GM18508 (cell line): ENCODE measurements around the gene ZNF691.

Experiments
- ATAC-seq: cut with Tn5 transposase; IDR thresholded peaks from one replicate; pipeline ENCODE4 v1.9.1; 2021; ENCODE audit warnings: moderate number of reproducible peaks; ENCODE audit not compliant: insufficient read depth, unreplicated experiment

Gene ZNF691

DNA sequence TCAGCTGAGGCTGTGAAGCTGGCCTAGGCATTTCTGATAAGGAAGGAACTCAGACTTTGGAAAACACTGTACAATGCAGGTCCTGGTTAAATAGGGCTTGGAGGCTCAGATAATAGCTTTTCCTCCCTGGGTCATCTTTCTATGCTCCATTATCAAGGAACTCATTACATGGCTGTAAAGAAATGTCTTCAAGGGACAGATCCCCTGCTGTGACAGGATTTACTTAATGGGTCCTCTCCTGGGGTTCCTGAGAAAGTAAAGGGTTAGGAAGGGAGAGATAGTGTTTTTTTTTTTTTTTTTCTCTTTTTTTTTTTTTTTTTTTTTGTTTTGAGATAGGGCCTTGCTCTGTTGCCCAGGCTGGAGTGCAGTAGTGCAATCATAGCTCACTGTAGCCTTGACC lies 15.1 kb upstream of the ZNF691 start:
- ATAC-seq: no peak

DNA sequence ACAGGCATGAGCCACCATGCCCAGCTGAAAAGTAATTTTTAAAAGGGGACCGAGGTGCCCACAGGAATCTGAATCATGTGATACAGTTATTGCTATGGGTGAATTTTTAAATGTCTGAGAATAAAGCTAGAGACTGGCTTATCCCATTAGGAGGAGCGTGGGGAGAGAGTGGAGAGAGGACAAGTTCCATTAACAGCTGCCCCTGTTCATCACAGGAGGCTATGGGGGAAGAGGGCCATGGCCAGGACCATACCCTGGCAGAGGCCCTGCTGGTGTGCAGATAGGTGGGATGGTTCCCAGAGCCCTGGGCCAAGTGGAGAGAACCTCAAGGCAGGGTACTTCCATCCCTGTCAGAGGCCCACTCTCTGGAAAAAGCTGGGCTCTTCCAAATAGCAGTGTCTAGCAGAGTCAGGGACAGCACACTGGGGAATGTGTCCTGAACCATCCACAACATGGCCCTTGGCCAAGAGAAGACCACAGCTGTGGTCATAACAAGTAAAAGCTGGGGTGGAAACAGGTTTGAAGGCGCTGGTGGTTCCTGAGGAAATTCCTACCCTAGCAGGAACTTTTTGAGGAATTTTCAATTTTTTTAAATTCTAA lies 13.7 kb upstream of the ZNF691 start:
- ATAC-seq: no peak

DNA sequence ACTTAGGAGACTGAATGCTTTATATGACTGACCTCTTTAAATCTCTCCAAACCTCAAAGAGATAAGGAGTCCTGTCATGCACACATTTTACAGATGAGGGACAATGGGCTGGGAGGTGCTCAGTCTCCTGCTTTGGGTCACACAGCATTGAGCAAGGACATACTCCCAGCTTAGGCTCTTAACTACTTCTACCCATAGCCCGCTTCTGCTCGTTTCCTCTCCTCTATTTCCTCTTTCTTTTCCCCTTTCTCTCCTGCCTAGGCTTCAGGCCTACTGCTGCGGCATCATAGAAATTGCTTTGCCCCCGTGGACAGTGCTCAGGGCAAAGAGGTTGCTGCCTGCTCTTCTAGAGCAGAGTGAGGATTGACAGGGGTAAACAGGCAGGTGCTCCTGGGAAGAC lies 12.4 kb upstream of the ZNF691 start:
- no peak for ATAC-seq

DNA sequence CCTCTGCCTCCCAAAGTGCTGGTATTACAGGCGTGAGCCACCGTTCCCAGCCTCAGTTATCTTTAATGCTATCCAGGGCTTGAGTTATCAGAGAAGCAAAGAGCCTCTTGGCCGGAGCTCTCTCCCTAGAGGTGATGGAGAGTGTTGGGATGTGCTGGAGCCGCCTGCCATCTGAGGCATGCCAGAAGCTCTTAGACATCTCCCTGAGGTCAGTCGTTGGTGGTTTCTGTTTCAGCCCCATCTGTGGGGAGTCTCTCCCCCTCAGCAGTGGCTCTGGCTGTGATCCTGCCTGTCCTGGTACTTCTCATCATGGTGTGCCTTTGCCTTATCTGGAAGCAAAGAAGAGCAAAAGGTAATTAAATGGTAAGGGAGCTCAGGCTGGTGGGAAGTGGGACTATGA lies 11.6 kb upstream of the ZNF691 start:
- ATAC-seq: no peak

DNA sequence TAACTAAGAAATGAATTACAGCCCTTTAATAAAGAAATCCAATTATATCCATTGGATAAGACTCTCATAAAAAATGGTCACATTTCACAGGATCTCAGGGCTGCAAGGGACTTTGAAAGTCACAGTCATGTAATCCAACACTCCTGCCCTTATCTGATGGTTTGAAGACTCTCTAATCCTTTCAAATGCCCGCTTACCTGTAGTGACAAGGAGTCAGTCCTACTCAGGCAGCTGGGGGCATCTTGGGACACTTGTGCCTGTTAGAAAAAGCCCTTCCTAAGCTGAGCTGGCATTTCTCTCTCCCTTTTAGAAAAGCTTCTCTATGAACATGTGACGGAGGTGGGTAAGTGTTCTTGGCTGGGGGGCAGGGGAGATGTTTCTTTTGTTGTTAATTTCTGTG lies 11.0 kb upstream of the ZNF691 start:
- no peak for ATAC-seq

DNA sequence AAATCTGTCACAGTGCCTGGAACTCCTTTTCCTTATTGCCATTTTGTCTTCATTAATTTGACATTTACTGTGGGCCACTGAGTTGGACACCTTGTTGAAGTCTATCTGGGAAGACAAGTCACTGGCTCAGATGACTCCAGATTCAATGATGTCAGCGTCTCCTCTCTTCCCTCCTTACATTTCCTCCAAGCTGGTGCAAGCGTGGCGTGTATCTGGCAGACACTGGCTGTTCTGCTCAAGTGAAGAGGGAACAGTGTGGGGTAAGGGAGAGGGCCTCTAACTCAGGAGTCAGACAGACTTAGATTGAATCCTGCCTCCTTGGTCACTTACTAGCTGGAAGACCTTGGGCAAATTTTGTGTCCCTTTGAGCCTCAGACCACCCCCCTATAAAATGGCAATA lies 8.7 kb upstream of the ZNF691 start:
- no peak for ATAC-seq

DNA sequence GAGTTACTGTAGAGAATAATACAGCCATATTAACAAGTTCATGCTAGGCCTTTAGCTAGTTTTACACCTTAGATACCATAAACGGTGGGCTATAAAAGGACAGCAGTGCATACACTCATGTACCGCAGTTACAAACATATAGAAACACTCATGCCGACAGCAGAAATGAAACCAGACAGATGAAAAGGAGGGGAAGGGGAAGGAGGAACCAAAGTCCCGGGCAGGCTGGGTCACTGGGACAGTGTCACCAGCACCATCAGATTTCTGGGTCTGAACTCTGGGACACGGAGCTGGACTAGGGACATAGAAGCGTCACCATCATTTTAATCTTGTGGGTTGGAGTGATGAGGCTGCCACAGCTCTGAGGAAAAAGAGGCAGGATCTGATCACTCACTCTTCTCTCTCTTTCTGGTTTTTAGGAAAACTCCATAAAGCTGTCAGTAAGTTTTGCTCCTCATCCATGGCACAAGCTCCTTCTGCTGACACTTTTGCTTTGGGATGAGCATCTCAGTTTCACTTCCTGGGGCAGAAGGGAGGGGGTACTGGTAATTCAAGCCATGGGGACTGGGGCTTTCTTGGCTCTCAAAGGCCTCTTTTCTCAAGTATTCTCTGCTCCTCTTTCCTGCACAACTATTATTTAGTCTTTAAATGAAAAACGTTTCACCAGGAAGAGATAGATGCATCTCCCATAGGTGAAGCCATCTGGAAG lies 7.8 kb upstream of the ZNF691 start:
- ATAC-seq: no peak

DNA sequence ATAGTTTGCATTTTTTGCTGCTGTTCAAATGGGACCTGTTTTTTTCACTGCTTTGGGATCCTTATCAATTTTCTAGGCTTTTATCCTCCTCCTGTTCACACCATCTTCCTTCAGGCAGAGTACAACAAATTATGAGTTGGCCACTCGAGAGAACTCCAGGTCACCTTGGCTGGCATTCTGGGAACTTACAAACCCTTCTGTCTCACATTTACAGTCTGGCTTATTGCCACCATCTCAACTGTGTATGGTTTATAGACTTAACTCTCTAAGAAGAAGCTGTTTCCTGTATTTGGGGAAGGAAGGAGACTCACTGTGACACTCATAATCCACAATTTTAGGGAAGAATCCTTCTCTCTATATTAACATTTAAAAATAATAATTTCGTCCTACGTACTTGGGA lies 5.4 kb upstream of the ZNF691 start:
- ATAC-seq: no peak

DNA sequence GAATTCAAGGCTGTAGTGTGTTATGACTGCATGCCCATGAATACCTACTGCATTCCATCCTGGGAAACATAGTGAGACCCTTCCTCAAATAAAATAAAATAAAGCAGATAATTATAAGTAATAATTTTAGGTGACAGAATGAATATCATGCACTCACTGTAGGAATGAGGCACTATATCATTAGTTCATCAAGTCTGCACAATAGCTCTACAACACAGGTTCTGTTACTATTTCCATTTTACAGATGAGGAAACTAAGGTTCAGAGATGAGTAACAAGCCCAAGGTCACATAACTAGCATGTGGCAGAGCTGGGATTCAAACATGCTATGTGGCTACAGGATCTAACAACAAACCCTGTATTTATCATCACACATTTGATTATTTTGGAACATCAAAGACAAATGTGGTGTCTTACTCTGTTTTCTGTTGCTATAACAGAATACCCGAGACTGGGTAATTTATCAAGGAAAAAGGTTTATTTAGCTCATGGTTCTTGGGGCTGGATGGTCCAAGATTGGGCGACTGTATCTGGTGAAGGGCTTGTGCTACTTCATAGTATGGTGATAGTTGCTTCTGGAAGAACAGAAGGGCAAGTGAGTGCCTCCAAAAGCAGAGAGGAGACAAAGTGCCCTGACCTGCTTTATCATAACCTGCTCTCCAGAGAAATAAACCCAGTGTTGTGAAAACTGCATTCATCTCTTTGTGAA lies 4.8 kb upstream of the ZNF691 start:
- no peak for ATAC-seq

DNA sequence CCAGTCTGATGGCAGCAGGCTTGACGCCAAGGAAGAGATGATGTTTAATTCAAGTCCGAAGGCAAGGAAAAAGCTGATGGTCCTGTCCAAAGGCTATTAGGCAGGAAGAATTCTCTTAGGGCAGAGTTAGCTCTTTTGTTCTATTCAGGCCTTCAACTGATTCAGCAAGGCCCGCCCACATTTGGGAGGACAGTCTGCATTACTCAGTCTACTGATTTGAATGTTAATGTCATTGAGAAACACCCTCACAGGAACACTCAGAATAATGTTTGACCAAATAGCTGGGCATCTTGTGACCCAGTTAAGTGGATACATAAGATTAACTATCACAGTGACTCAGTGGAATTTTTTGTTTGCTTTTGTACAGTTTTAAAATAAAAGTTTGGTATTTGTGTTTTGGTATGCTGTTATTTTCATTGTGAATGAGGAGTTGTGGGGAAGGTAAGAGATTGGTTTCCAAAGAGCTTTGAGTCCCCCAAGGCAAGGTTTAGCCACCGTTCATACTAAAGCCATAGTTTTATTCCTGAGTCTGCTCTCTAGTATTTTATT lies 1.7 kb upstream of the ZNF691 start:
- no peak for ATAC-seq

DNA sequence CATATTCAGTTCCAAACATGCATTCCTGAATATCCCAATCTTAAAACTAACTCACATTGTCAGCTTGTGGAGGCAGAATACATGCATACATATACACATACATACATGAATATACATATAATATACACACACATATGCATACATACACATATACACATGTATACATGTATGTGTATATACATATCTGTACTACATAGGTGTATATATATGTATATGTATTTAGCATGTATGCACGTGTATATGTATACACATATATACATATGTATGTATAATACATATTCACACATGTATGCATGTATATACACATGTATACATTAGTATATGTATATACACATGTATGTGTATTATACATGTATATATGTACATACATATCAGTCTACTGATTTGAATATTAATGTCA lies 1.2 kb upstream of the ZNF691 start:
- ATAC-seq: no peak

DNA sequence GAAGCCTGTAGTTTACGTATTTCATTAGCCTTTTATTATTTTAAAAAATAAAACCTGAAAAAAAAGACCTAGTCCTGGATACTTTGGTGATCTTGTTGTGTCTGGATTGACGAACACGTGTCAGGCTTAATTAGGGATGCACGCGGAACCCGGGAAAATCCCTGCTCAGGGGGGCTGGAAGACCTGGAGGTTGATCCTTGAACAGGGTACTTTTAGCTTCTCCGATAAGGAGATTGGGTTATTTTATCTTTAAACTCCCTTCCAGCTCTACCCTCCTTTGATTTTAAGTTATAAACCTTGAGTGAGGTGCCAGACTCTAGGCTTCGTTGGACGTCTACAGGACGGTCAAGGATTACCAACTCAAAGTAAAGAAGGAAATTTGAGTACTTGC lies 552 bp upstream of the ZNF691 start:
- ATAC-seq: no peak

DNA sequence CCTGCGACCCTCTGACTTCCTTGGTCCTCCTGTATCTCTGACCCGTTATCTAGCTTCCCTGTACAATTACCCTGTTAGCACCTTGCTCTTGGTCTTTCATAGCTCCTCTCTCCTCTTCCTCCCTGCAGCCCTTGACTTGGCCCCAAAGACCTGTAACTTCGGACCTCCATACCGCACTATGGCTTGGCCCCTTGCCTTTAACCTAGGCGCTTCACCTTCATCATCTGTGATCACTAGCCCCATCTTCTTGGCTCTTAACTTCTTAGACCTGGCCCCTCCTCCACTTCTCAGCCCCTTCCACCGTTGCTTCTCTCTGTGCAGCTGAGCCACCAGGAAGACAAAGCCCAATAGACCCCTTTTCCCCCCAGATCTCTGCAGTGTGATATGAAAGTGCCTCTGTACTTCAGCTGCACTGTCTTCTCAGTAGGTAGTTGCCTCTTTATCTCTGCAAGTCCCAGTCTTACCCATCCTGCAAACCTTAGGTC lies 740 bp downstream of the ZNF691 start:
- ATAC-seq: no peak

DNA sequence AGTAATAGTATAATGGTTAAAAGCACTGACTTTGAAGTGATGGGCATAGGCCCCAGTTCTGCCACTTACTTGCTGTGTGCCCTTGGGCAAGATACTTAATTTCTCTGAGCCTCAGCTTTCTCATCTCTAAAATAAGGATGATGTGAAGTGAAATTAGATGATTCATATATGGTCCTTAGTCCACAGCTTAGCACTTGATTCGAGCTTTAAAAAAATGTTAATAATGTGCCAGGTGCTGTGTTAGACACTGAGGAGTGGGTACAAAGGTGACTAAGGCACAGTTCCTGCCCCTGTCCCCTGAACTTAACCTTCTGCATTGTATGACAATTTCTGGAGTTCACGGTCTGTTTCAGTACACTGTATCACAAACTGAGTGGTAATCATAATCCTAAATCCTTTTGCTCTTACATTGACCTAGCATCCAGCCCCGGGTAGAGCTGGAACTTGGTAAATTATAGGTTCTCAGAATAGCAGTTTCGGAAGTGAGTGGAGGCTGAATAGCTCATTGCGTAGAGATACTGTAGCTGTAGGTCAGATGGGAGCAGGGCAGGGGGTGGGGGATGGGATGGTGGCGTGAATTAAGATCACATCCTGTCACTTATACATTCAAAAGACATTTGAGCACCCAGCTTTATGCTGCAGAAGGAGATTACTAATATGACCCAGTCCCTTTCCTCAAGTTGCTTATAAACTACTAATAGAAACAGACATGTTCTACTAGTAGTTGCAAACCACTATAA lies 1.5 kb downstream of the ZNF691 start:
- no peak for ATAC-seq

DNA sequence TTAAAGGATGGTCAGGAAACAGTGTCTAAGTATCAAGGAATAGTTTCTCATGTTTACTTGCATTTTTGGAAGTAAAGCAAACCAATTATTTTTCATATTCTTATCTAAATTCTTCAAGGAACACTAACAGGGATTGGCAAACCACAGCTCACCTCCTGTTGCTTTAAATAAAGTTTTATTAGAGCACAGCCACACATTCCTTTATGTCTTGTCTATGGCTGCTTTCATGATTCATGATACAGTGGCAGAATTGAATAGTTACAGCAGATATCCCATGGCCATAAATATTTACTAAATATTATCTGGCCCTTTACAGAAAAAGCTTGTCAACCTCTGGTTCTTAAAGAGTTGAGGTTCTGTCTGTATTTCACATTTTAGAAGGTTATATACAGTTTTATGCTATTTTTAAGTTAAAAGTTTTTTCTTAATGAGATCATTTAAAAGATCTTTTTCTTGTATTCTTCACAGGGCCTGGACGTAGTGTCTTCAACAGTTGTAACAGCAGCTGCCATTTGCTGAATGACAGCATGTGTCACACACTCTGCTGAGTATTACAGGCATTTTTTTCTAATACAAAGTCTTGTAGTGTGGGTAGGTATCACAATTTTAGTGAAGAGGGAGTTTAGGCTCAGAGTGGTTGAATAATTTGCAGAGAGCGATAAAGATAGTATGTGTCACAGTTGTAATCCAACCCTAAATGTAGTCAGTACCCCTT lies 2.6 kb downstream of the ZNF691 start:
- no peak for ATAC-seq

DNA sequence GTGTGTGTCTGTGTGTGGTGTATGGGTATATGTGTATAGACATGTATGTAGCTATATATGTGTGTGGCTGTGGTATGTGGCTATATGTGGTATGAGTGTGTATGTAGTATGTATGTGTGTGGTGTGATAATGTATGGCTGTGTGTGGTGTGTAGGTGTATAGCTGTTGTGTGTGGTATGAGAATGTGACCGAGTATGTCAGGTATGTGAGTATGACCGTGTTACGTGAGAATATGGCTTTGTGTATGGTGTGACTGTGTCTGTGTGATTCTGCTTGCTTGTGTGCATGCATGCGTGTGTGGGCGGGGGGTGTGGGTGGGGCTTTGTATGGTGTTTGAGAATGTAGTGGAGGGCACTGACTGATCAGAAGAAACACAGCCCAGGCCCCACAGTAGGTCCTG lies 3.5 kb downstream of the ZNF691 start:
- ATAC-seq: no peak

DNA sequence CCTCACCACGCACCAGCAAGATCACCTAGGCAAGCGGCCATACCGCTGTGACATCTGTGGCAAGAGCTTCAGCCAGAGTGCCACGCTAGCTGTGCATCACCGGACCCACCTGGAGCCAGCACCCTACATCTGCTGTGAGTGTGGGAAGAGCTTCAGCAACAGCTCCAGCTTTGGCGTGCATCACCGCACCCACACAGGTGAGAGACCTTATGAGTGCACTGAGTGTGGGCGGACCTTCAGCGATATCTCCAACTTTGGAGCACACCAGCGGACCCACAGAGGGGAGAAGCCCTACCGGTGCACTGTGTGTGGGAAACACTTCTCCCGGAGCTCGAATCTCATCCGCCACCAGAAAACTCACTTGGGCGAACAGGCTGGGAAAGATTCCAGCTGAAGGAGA lies 5.0 kb downstream of the ZNF691 start:
- ATAC-seq: no peak

DNA sequence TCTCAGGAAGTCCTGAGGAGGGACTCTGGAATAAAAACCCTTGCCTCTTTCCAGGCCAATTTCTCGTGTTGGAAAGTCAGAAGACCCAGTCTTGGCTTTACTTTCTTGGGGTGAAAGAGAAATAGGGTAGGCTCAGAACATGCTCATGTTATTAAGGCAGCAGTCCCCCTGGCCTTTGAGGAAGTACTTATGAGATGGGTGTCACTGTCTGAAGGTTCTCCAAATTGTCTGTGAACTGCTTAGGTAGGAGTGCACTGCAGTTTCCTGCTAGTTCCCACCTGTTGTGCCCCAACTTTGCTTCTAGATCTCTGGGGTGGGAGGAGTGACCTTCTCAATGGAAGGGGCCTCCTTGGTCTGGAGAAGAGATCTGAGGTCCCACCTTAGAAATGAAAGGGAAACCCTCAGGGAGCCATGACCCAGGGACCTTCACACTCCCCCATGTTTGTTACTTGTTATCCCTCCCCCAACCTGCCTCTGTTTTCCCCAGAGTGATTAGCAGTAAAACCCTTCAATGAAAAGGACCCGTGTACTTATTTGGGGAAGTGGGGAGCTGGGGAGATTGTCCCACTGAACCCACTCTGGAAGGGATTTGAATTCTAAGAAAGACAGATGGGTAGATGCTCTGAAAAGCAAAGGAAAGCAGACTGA lies 5.7 kb downstream of the ZNF691 start:
- no peak for ATAC-seq

DNA sequence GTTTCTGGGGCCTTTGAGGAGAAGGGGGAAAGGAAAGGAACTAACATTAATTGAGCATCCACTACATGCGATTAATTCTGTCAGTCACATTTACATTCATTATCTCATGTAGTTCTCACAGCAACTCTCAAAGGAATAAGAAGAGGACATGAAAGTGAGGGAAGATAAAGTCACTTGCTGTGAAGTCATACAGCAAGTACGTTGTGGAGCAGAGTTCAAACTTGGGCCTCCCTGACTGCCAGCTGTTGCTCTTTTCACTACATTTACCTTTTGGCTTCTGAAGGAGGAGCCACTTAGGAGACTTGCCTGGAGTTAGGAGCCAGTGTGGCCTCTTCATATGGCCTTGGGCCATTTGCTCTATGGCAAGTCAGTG lies 6.2 kb downstream of the ZNF691 start:
- ATAC-seq: no peak
